SK-N-SH treated with all-trans-retinoic acid at 6 μM for 48 hours (cell line): Measurements from ENCODE around the gene HSPA1B.
"Not testable (repeated sequence)": the region's sequence is repeated elsewhere in the genome, so short reads cannot be mapped to it uniquely, and the experiment has no call there.

Experiments
- ATAC-seq: fragments of 200-7000 bp; cut with Tn5 transposase; 3 replicates; pipeline ENCODE4 v1.9.1; 2020; ENCODE audit warnings: mild to moderate bottlenecking, moderate library complexity
- ARNTL ChIP-seq: fragments of 450-650 bp; formaldehyde crosslinking; IDR thresholded peaks from 2 replicates; pipeline ENCODE4 v1.5.0; 2020; ENCODE audit warnings: low read depth, mild to moderate bottlenecking, moderate library complexity, borderline replicate concordance
- BACH2 ChIP-seq: fragments of 250-450 bp; sonication (Bioruptor Pico); IDR thresholded peaks from 2 replicates; pipeline ENCODE4 v1.9.0; 2021; ENCODE audit warnings: mild to moderate bottlenecking, borderline replicate concordance
- CREB5 ChIP-seq: fragments of 250-450 bp; sonication (Bioruptor Pico); IDR thresholded peaks from 2 replicates; pipeline ENCODE4 v1.5.1; 2020; ENCODE audit warnings: low read depth, mild to moderate bottlenecking, moderate library complexity
- CSDC2 ChIP-seq: fragments of 250-450 bp; sonication (Bioruptor Pico); IDR thresholded peaks from 2 replicates; pipeline ENCODE4 v1.5.0; 2020; ENCODE audit warnings: mild to moderate bottlenecking, moderate library complexity
- CSRNP3 ChIP-seq: fragments of 250-450 bp; sonication (Bioruptor Pico); IDR thresholded peaks from 2 replicates; pipeline ENCODE4 v1.5.1; 2021; ENCODE audit warnings: mild to moderate bottlenecking, moderate library complexity
- GLIS3 ChIP-seq: fragments of 250-450 bp; sonication (Bioruptor Pico); IDR thresholded peaks from 2 replicates; pipeline ENCODE4 v1.5.0; 2020; ENCODE audit warnings: mild to moderate bottlenecking, moderate library complexity
- ISL1 ChIP-seq: fragments of 250-450 bp; sonication (Bioruptor Pico); IDR thresholded peaks from 2 replicates; pipeline ENCODE4 v2.1.2; 2022; ENCODE audit warnings: mild to moderate bottlenecking, moderate library complexity
- OSR1 ChIP-seq: fragments of 250-450 bp; sonication (Bioruptor Pico); IDR thresholded peaks from 2 replicates; pipeline ENCODE4 v1.8.0; 2022; ENCODE audit warnings: moderate library complexity, mild to moderate bottlenecking, inconsistent platforms
- POU6F1 ChIP-seq: fragments of 250-450 bp; sonication (Bioruptor Pico); IDR thresholded peaks from 2 replicates; pipeline ENCODE4 v1.8.0; 2021; ENCODE audit warnings: low read depth, mild to moderate bottlenecking, moderate library complexity, borderline replicate concordance
- PPARA ChIP-seq: fragments of 250-450 bp; sonication (Bioruptor Pico); IDR thresholded peaks from 2 replicates; pipeline ENCODE4 v1.5.0; 2020; ENCODE audit warnings: mild to moderate bottlenecking, borderline replicate concordance
- RARB ChIP-seq: fragments of 250-450 bp; sonication (Bioruptor Pico); IDR thresholded peaks from 2 replicates; pipeline ENCODE4 v1.8.0; 2021; ENCODE audit warnings: mild to moderate bottlenecking, moderate library complexity
- SNAI2 ChIP-seq: fragments of 250-450 bp; sonication (Bioruptor Pico); IDR thresholded peaks from 2 replicates; pipeline ENCODE4 v1.5.0; 2020; ENCODE audit warnings: mild to moderate bottlenecking, moderate library complexity
- TCF4 ChIP-seq: fragments of 250-450 bp; sonication (Bioruptor Pico); IDR thresholded peaks from 2 replicates; pipeline ENCODE4 v1.8.0; 2021; ENCODE audit warnings: mild to moderate bottlenecking, moderate library complexity, borderline replicate concordance
- TOX ChIP-seq: fragments of 250-450 bp; sonication (Bioruptor Pico); IDR thresholded peaks from 2 replicates; pipeline ENCODE4 v1.8.0; 2021; ENCODE audit warnings: mild to moderate bottlenecking, moderate library complexity, borderline replicate concordance
- TSHZ2 ChIP-seq: fragments of 250-450 bp; sonication (Bioruptor Pico); IDR thresholded peaks from 2 replicates; pipeline ENCODE4 v1.5.0; 2020; ENCODE audit warnings: mild to moderate bottlenecking, moderate library complexity
- ZFP3 ChIP-seq: fragments of 250-450 bp; sonication (Bioruptor Pico); IDR thresholded peaks from 2 replicates; pipeline ENCODE4 v1.5.0; 2020; ENCODE audit warnings: mild to moderate bottlenecking, moderate library complexity
- ZFP30 ChIP-seq: fragments of 450-650 bp; formaldehyde crosslinking; IDR thresholded peaks from 2 replicates; pipeline ENCODE4 v1.5.0; 2022; ENCODE audit warnings: mild to moderate bottlenecking, moderate library complexity
- ZNF565 ChIP-seq: fragments of 450-650 bp; formaldehyde crosslinking; conservative IDR thresholded peaks from 2 replicates; pipeline ENCODE4 v1.5.0; 2020; ENCODE audit warnings: low read depth, mild to moderate bottlenecking, moderate library complexity
- ZNF70 ChIP-seq: fragments of 450-650 bp; formaldehyde crosslinking; IDR thresholded peaks from 2 replicates; pipeline ENCODE4 v1.5.0; 2020; ENCODE audit warnings: mild to moderate bottlenecking, moderate library complexity
- ZNF8 ChIP-seq: fragments of 450-650 bp; formaldehyde crosslinking; IDR thresholded peaks from 2 replicates; pipeline ENCODE4 v1.5.0; 2020; ENCODE audit warnings: mild to moderate bottlenecking, moderate library complexity

HSPA1B gene

GRCh38 chr6:31811645-31812044 is 15.9 kb upstream of the HSPA1B start (continued):
- TF ChIP-seq OSR1 (CRISPR knock-in tag) = no peak
- no peak for TF ChIP-seq PPARA
- TF ChIP-seq BACH2 (CRISPR knock-in tag) = no peak
- TF ChIP-seq CSDC2 = no peak
- no peak for TF ChIP-seq ZNF8
- TF ChIP-seq ZFP30 = no peak

- TF ChIP-seq ARNTL (CRISPR knock-in tag) = no peak
- no peak for TF ChIP-seq ZFP3 (CRISPR knock-in tag)
- TF ChIP-seq PPARA = no peak
- no peak for TF ChIP-seq SNAI2 (CRISPR knock-in tag)
- no peak for TF ChIP-seq RARB (CRISPR knock-in tag)
- TF ChIP-seq GLIS3 (CRISPR knock-in tag) = no peak
- no peak for TF ChIP-seq ZNF565
- no peak for TF ChIP-seq ZNF8
- no peak for ATAC-seq
Measured at GRCh38 chr6:31813465-31813849, 14.1 kb upstream of the HSPA1B start.

- TF ChIP-seq GLIS3 (CRISPR knock-in tag) = no peak
- no peak for TF ChIP-seq ZFP30
- TF ChIP-seq TCF4 (CRISPR knock-in tag) = no peak
- no peak for TF ChIP-seq ISL1
- no peak for TF ChIP-seq ZNF8
- TF ChIP-seq POU6F1 (CRISPR knock-in tag) = no peak
- ATAC-seq = peak; percentile 89
Measured at GRCh38 chr6:31814677-31815024, 12.9 kb upstream of the HSPA1B start.

GRCh38 chr6:31815025-31815838 is 12.3 kb upstream of the HSPA1B start, which contains the start of the genes HSPA1A and HSPA1L:
TSS of gene HSPA1A (plus strand) at chr6:31815543. CDS start at chr6:31815757, 214 bp downstream.
TSS of gene HSPA1L (minus strand) at chr6:31815283. CDS start at chr6:31811972, 3,311 bp downstream.
- ATAC-seq = peak; percentile 93
- TF ChIP-seq ZNF565 (no peak), ZNF70 (no peak), ZNF8 (no peak), TSHZ2 (CRISPR knock-in tag) (no peak), RARB (CRISPR knock-in tag) (no peak), CREB5 (no peak), OSR1 (CRISPR knock-in tag) (no peak), CSDC2 (no peak), TOX (CRISPR knock-in tag) (no peak), ISL1 (no peak), ZFP30 (no peak), CSRNP3 (CRISPR knock-in tag) (no peak)

GRCh38 chr6:31817133-31817928 is 10.2 kb upstream of the HSPA1B start:
- not testable (repeated sequence) for ATAC-seq

- ATAC-seq = not testable (repeated sequence)
Measured at GRCh38 chr6:31817929-31818511, 9.5 kb upstream of the HSPA1B start.
